Testis (tissue), 3 donors: Measurements from ENCODE around the gene ROM1. TPM values are rescaled to one million over a fixed set of nuclear protein-coding genes. Genes with fewer than 3 reads are reported as not detected.
A peak's percentile ranks its signal among the peaks of the same experiment; 100 is the strongest.

Experiments
- DNase-seq: peaks from one replicate; pipeline ENCODE4 v3.0.0-alpha.2; 2019
- H3K27ac ChIP-seq, 2 donors: fragments of 200-600 bp; sonication (generic); one replicate each; pipeline ENCODE4 v1.5.1; 2019
- H3K27me3 ChIP-seq: fragments of 200-600 bp; sonication (generic); one replicate; pipeline ENCODE4 v1.5.1; 2019
- H3K36me3 ChIP-seq: fragments of 200-600 bp; sonication (generic); one replicate; pipeline ENCODE4 v1.5.1; 2017; ENCODE audit warnings: low read depth; ENCODE audit errors: missing control alignments
- H3K4me1 ChIP-seq: fragments of 200-600 bp; sonication (generic); one replicate; pipeline ENCODE4 v1.5.1; 2019
- H3K4me3 ChIP-seq, 2 donors: fragments of 200-600 bp; sonication (generic); one replicate each; pipeline ENCODE4 v1.5.1; 2017 to 2019
- H3K9me3 ChIP-seq: fragments of 200-600 bp; sonication (generic); one replicate; pipeline ENCODE4 v1.5.1; 2017
- CTCF ChIP-seq, 3 experiments: fragments of 450-650 bp in 2 of 3; fragments of 200-600 bp in 1 of 3; sonication (generic) in 1 of 3; IDR thresholded peaks; one replicate each; pipeline ENCODE4 v1.5.1; 2016 to 2019; ENCODE audit warnings: antibody characterized with exemption in 3 of 3, mild to moderate bottlenecking in 2 of 3, moderate library complexity in 1 of 3
- POLR2A ChIP-seq: fragments of 450-650 bp; IDR thresholded peaks from one replicate; pipeline ENCODE4 v1.6.1; 2017; ENCODE audit warnings: antibody characterized with exemption, mild to moderate bottlenecking, moderate library complexity
- WGBS, 2 donors: methylation state at CpG; one replicate each; pipeline ENCODE4 v1.1.5; 2018; 5-methylcytosine and 5-hydroxymethylcytosine counted together
- intact Hi-C: fragments of 100-400 bp; cut with DNase I; formaldehyde crosslinking; loops from one replicate; pipeline ENCODE4 v1.15.1; 2023; ENCODE audit warnings: low total_unique reads
- polyA plus RNA-seq: library from polyadenylated mRNA; stranded (reverse); fragments of 350-450 nt; fragmentation: Illumina TruSeq; extraction: RNeasy Lipid Tissue Mini Kit (QIAGEN cat#74804); gene quantifications from one replicate; pipeline ENCODE4 v1.2.3, GENCODE V29; 2014; ENCODE audit warnings: low read depth, low replicate concordance; ENCODE audit not compliant: insufficient read depth
- total RNA-seq, 2 donors: library from RNA; depleted of rRNA; stranded (reverse); fragments of >200 nt; gene quantifications; one replicate each; pipeline ENCODE4 v1.2.3, GENCODE V29; 2016

Gene ROM1
- total and polyA plus RNA-seq, 3 donors from 2014 or later = 6.1 to 9.7 (median 9.0) TPM

- Histone ChIP-seq H3K27me3 (no peaks in the 10 kb centered on the region), H3K9me3 (no peaks in the 10 kb centered on the region), H3K4me3 (no peak overlapping the region), H3K4me1 (peaks cover 21% of the 10 kb centered on the region), H3K27ac (no peak overlapping the region), H3K36me3 (no peaks in the 10 kb centered on the region)
- intact Hi-C loops = no loop called here
- TF ChIP-seq CTCF (IDR thresholded peaks at IDR 0.05) = no peak
- no peak for TF ChIP-seq POLR2A
- DNase-seq = no peak
- WGBS, 2 donors = 73 to 75% methylated on average over 17 to 18 of the region's 18 CpGs
Measured at GRCh38 chr11:62588966-62589637, 24.0 kb upstream of the ROM1 start.

- H3K36me3 ChIP-seq = no peaks in the 10 kb centered on the region
- 0 to 1% methylated on average over 24 to 58 of the region's 58 CpGs for WGBS, 2 donors
- intact Hi-C loops = no loop called here
- no peaks in the 10 kb centered on the region for H3K27me3 ChIP-seq
- peak; percentile 99 for DNase-seq
- H3K4me1 ChIP-seq = peaks cover 21% of the 10 kb centered on the region
- TF ChIP-seq CTCF (IDR thresholded peaks at IDR 0.05) (no peak), POLR2A (peak; percentile 54)
- no peaks in the 10 kb centered on the region for H3K9me3 ChIP-seq
- H3K27ac ChIP-seq = peak within 1 kb of the TSS; percentile 87 to 92
- H3K4me3 ChIP-seq = peak within 1 kb of the TSS; percentile 75 to 89
Measured at GRCh38 chr11:62591448-62592145, 21.5 kb upstream of the ROM1 start, which contains the start of gene TUT1. TUT1 (minus strand) TSS chr11:62591523; CDS start chr11:62591485, 38 bp downstream.

GRCh38 chr11:62592146-62592815, 20.8 kb upstream of the ROM1 start:
- TF ChIP-seq POLR2A (no peak), CTCF (IDR thresholded peaks at IDR 0.05) (no peak)
- H3K4me1 ChIP-seq = peaks cover 21% of the 10 kb centered on the region
- H3K9me3 ChIP-seq = no peaks in the 10 kb centered on the region
- intact Hi-C loops = no loop called here
- H3K27ac ChIP-seq = peak overlapping the region; percentile 87 to 92
- H3K4me3 ChIP-seq = peak overlapping the region; percentile 75 to 89
- peak; percentile 33 for DNase-seq
- WGBS, 2 donors = 2 to 8% methylated on average over 10 to 17 of the region's 17 CpGs
- H3K36me3 ChIP-seq = no peaks in the 10 kb centered on the region
- H3K27me3 ChIP-seq = no peaks in the 10 kb centered on the region

- no peak for TF ChIP-seq CTCF (IDR thresholded peaks at IDR 0.05)
- TF ChIP-seq POLR2A = no peak
- intact Hi-C loops = no loop called here
- Histone ChIP-seq H3K9me3 (no peaks in the 10 kb centered on the region), H3K4me3 (no peak overlapping the region), H3K27me3 (no peaks in the 10 kb centered on the region), H3K27ac (peak overlapping the region; percentile 87 to 92), H3K4me1 (peaks cover 21% of the 10 kb centered on the region), H3K36me3 (no peaks in the 10 kb centered on the region)
- WGBS, 2 donors = 64 to 73% methylated on average over 8 of the region's 8 CpGs
- DNase-seq = no peak
Measured at GRCh38 chr11:62592989-62593421, 20.1 kb upstream of the ROM1 start.
